ENCODE results near the gene MAPKAPK5. TPM values are rescaled to one million over a fixed set of nuclear protein-coding genes. Genes with fewer than 3 reads are reported as not detected.

The MAPKAPK5 gene
- total and polyA plus RNA-seq, 10 of the 15 experiments (the other 5 are each of a cell fraction or from before 2014, with no cell fraction given) = 12.6 to 54.3 (median 41.5) TPM

- ChIA-PET SMC1A (ENCODE audit: uncharacterized antibody, unreplicated experiment) (interaction anchor here (1.1 to 1.5 kb wide), 2 partner anchors 10 to 616 kb away, joined by 3 to 5 read pairs; no protein-coding TSS in a partner anchor), RAD21 (ENCODE audit: unreplicated experiment) (interaction anchor here (0.6 kb wide), 1 partner anchor 603 kb away, joined by 3 read pairs; no protein-coding TSS in a partner anchor), CTCF (interaction anchor here (0.6 to 1.7 kb wide), 4 partner anchors 10 to 329 kb away, joined by 3 to 5 read pairs (median 3); no protein-coding TSS in a partner anchor), POLR2A (no interaction called here)
- H3K4me1 ChIP-seq (ENCODE audit: control insufficient read depth, insufficient read depth, low read length) = no peaks in the 10 kb centered on the region
- no peak overlapping the region for H3K27ac ChIP-seq (ENCODE audit: control insufficient read depth, insufficient read depth)
- H3K9ac ChIP-seq (ENCODE audit: control insufficient read depth, insufficient read depth, low read length) = no peak overlapping the region
- no peak for FAIRE-seq
- no peaks in the 10 kb centered on the region for H4K20me1 ChIP-seq (ENCODE audit: control insufficient read depth, insufficient read depth)
- peaks cover 9 to 32% of the 10 kb centered on the region in 2 experiments for H3K36me3 ChIP-seq (ENCODE audit: control insufficient read depth in 2 of 2, insufficient read depth in 2 of 2, low read length in 1 of 2)
- 88% methylated on average over 1 of the region's 1 CpG for WGBS (ENCODE audit: insufficient coverage, insufficient replicate concordance, low lambda C conversion rate, missing lambda C conversion rate)
- H3K9me3 ChIP-seq (replicated peaks; ENCODE audit: control insufficient read depth, insufficient read depth, low read length) = no peaks in the 10 kb centered on the region
- H3K27me3 ChIP-seq (replicated peaks in 1 of 2; ENCODE audit: control insufficient read depth in 2 of 2, insufficient read depth in 2 of 2, low read length in 1 of 2) = no peaks in the 10 kb centered on the region
- in situ Hi-C loops (cut with MboI) (no loop called here), intact Hi-C loops (cut with micrococcal nuclease; ENCODE audit: unreplicated experiment) (no loop called here)
- no peaks in the 10 kb centered on the region for H3K79me2 ChIP-seq (ENCODE audit: control insufficient read depth, insufficient read depth, low read length)
- TF ChIP-seq PBX3 (IDR thresholded peaks at IDR 0.05; ENCODE audit: insufficient replicate concordance, low read depth, low read length) (no peak), TARDBP (IDR thresholded peaks at IDR 0.05; ENCODE audit: borderline replicate concordance) (no peak), IKZF1 (conservative IDR thresholded peaks at IDR 0.05) (no peak), STAT1 (conservative IDR thresholded peaks at IDR 0.05) (no peak), IRF5 (IDR thresholded peaks at IDR 0.05; ENCODE audit: borderline replicate concordance) (no peak), RAD21 (IDR thresholded peaks at IDR 0.05; ENCODE audit: insufficient read depth, low read depth, low read length) (no peak), CREB1 (IDR thresholded peaks at IDR 0.05; ENCODE audit: low read depth) (no peak), MEF2B (IDR thresholded peaks at IDR 0.05; ENCODE audit: partially characterized antibody, poor library complexity, severe bottlenecking) (no peak), CEBPB (IDR thresholded peaks at IDR 0.05; ENCODE audit: borderline replicate concordance in 1 of 2, low read depth in 2 of 2, low read length in 2 of 2) (no peak), IRF4 (IDR thresholded peaks at IDR 0.05; ENCODE audit: low read depth, low read length) (no peak), MXI1 (IDR thresholded peaks at IDR 0.05; ENCODE audit: low read depth, low read length) (no peak)
- no peak overlapping the region for H3K4me2 ChIP-seq (ENCODE audit: control insufficient read depth, insufficient read depth)
- no peak overlapping the region for H3K4me3 ChIP-seq
- ATAC-seq = no peak
- H2AFZ ChIP-seq (ENCODE audit: control insufficient read depth, low read depth, low read length) = no peak overlapping the region
- BruUV-seq (replicated peaks) = no TSS peak
- DNase-seq (ENCODE audit: low read depth, low spot score) = no peak
Measured at GRCh38 chr12:111869671-111870070, 27.6 kb downstream of the MAPKAPK5 start.
